HG03469 (cell line): Measurements from ENCODE around the gene TRIM71.
"Not testable (repeated sequence)": the region's sequence is repeated elsewhere in the genome, so short reads cannot be mapped to it uniquely, and the experiment has no call there.

Source experiments
- ATAC-seq: cut with Tn5 transposase; IDR thresholded peaks from one replicate; pipeline ENCODE4 v1.9.1; 2021; ENCODE audit warnings: mild to moderate bottlenecking, moderate library complexity, moderate number of reproducible peaks; ENCODE audit not compliant: unreplicated experiment

The TRIM71 gene

GRCh38 chr3:32817558-32818228, at the start of gene TRIM71:
Gene TRIM71 (plus strand): TSS chr3:32817997. CDS start chr3:32818081, 84 bp downstream.
- ATAC-seq: no peak

GRCh38 chr3:32778389-32778788, 39.4 kb upstream of the TRIM71 start:
- ATAC-seq: no peak

- no peak for ATAC-seq
Observed at GRCh38 chr3:32780071-32780734, 37.6 kb upstream of the TRIM71 start.

- ATAC-seq: peak; percentile 19
Observed at GRCh38 chr3:32780735-32781210, 37.0 kb upstream of the TRIM71 start.

- peak; percentile 78 for ATAC-seq
Observed at GRCh38 chr3:32781211-32781968, 36.4 kb upstream of the TRIM71 start.

- ATAC-seq: not testable (repeated sequence)
Observed at GRCh38 chr3:32781969-32782270, 35.9 kb upstream of the TRIM71 start.

- ATAC-seq: no peak
Observed at GRCh38 chr3:32782407-32782806, 35.4 kb upstream of the TRIM71 start.

GRCh38 chr3:32791833-32792232, 26.0 kb upstream of the TRIM71 start:
- ATAC-seq: no peak

- ATAC-seq: no peak
Observed at GRCh38 chr3:32794487-32795308, 23.1 kb upstream of the TRIM71 start.

GRCh38 chr3:32796384-32796950, 21.3 kb upstream of the TRIM71 start:
- not testable (repeated sequence) for ATAC-seq

- ATAC-seq: no peak
Observed at GRCh38 chr3:32797776-32798175, 20.0 kb upstream of the TRIM71 start.

GRCh38 chr3:32801440-32801839, 16.4 kb upstream of the TRIM71 start:
- ATAC-seq: not testable (repeated sequence)

- ATAC-seq: no peak
Observed at GRCh38 chr3:32813180-32813579, 4.6 kb upstream of the TRIM71 start.

- ATAC-seq: no peak
Observed at GRCh38 chr3:32814361-32814760, 3.4 kb upstream of the TRIM71 start.

GRCh38 chr3:32815841-32816438, 1.9 kb upstream of the TRIM71 start:
- ATAC-seq: no peak

- ATAC-seq: no peak
Observed at GRCh38 chr3:32816439-32817256, 1.1 kb upstream of the TRIM71 start.

GRCh38 chr3:32817257-32817557, 590 bp upstream of the TRIM71 start:
- ATAC-seq: no peak

GRCh38 chr3:32818229-32818969, 602 bp downstream of the TRIM71 start:
- no peak for ATAC-seq

GRCh38 chr3:32818970-32819511, 1.2 kb downstream of the TRIM71 start:
- ATAC-seq: no peak
